ENCODE data around the gene OR6B2. TPM values are rescaled to one million over a fixed set of nuclear protein-coding genes. Genes with fewer than 3 reads are reported as not detected.

The OR6B2 gene
- total and polyA plus RNA-seq, 2 of the 4 experiments (the other 2 are of a cell fraction) = not detected

GRCh38 chr2:240033330-240033678 lies 3.1 kb upstream of the OR6B2 start:
- Histone ChIP-seq H2BK120ac (ENCODE audit: low read depth, low read length) (no peak overlapping the region), H2BK5ac (ENCODE audit: low read depth, low read length, poor library complexity, severe bottlenecking) (no peak overlapping the region), H2BK15ac (ENCODE audit: low read depth, low read length) (no peak overlapping the region), H3K23ac (ENCODE audit: low read depth, low read length) (no peak overlapping the region), H3K79me1 (ENCODE audit: low read depth in 1 of 2, low read length in 2 of 2) (no peaks in the 10 kb centered on the region), H3K36me3 (ENCODE audit: control insufficient read depth, insufficient read depth, low read length) (no peaks in the 10 kb centered on the region), H3K4me2 (ENCODE audit: low read depth, low read length) (no peak overlapping the region), H4K20me1 (ENCODE audit: insufficient read depth, low read length) (no peaks in the 10 kb centered on the region), H2BK20ac (ENCODE audit: low read depth, low read length) (no peak overlapping the region), H3K9me1 (ENCODE audit: insufficient read depth, low read length) (no peaks in the 10 kb centered on the region), H4K8ac (ENCODE audit: low read depth in 2 of 2, low read length in 2 of 2) (no peak overlapping the region), H3K56ac (ENCODE audit: extremely low read depth, insufficient read depth, low read length) (no peak overlapping the region), H4K5ac (ENCODE audit: low read depth, low read length) (no peak overlapping the region), H3K9ac (ENCODE audit: low read depth, low read length) (no peak overlapping the region), H3K14ac (replicated peaks; ENCODE audit: low read depth, low read length) (no peak overlapping the region), H4K91ac (ENCODE audit: insufficient read depth, low read depth, low read length) (no peak overlapping the region), H2AK5ac (ENCODE audit: low read depth, low read length) (no peak overlapping the region), H3K4ac (ENCODE audit: low read depth, low read length) (no peak overlapping the region), H3K18ac (ENCODE audit: low read depth, low read length) (no peak overlapping the region), H3K4me1 (ENCODE audit: control insufficient read depth, insufficient read depth, low read length) (no peaks in the 10 kb centered on the region), H3K27ac (ENCODE audit: insufficient read depth, low read length) (no peak overlapping the region), H3K9me3 (ENCODE audit: control insufficient read depth, insufficient read depth, low read length) (no peaks in the 10 kb centered on the region), H2AK9ac (replicated peaks; ENCODE audit: low read depth, low read length, poor library complexity) (no peak overlapping the region), H3K27me3 (ENCODE audit: control insufficient read depth, insufficient read depth, low read length) (peaks cover 8% of the 10 kb centered on the region; the same call in 1 of the 2 replicates), H3K4me3 (ENCODE audit: insufficient read depth, low read depth, low read length) (no peak overlapping the region), H2AFZ (replicated peaks; ENCODE audit: low read length, poor library complexity) (no peak overlapping the region)
- in situ Hi-C loops (cut with MboI; ENCODE audit: low sequenced_read_pairs) = no loop called here
- TF ChIP-seq MAZ (IDR thresholded peaks at IDR 0.05; ENCODE audit: borderline replicate concordance, low read depth, low read length) = no peak
- TF ChIP-seq RCOR1 (IDR thresholded peaks at IDR 0.05; ENCODE audit: insufficient replicate concordance, low read length) = no peak
- TF ChIP-seq SMC3 (IDR thresholded peaks at IDR 0.05; ENCODE audit: low read depth, low read length) = no peak
- TF ChIP-seq, protein P1, sequence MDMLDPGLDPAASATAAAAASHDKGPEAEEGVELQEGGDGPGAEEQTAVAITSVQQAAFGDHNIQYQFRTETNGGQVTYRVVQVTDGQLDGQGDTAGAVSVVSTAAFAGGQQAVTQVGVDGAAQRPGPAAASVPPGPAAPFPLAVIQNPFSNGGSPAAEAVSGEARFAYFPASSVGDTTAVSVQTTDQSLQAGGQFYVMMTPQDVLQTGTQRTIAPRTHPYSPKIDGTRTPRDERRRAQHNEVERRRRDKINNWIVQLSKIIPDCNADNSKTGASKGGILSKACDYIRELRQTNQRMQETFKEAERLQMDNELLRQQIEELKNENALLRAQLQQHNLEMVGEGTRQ (IDR thresholded peaks at IDR 0.05; ENCODE audit: low read depth, low read length) = no peak
- TF ChIP-seq NFE2L2 (IDR thresholded peaks at IDR 0.05; ENCODE audit: low read depth, low read length) = no peak
- no peak for TF ChIP-seq CTCF (conservative IDR thresholded peaks at IDR 0.05; ENCODE audit: low read depth, low read length)
- TF ChIP-seq, protein P2, sequence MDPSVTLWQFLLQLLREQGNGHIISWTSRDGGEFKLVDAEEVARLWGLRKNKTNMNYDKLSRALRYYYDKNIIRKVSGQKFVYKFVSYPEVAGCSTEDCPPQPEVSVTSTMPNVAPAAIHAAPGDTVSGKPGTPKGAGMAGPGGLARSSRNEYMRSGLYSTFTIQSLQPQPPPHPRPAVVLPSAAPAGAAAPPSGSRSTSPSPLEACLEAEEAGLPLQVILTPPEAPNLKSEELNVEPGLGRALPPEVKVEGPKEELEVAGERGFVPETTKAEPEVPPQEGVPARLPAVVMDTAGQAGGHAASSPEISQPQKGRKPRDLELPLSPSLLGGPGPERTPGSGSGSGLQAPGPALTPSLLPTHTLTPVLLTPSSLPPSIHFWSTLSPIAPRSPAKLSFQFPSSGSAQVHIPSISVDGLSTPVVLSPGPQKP (IDR thresholded peaks at IDR 0.05; ENCODE audit: borderline replicate concordance, low read depth, low read length) = no peak
- no peak for TF ChIP-seq RAD21 (IDR thresholded peaks at IDR 0.05; ENCODE audit: low read length)
- TF ChIP-seq CHD1 (IDR thresholded peaks at IDR 0.05; ENCODE audit: low read depth, low read length) = no peak
- dilution Hi-C loops (cut with HindIII; ENCODE audit: low sequenced_read_pairs, unreplicated experiment) = no loop called here
- BruUV-seq (replicated peaks) = no TSS peak
- WGBS, 2 experiments (ENCODE audit: extremely low coverage in 2 of 2, insufficient read length in 1 of 2) = 54% methylated on average over 3 of the region's 5 CpGs; no CpG with 5 or more reads in 1 of the 2 experiments
- ChIA-PET CTCF (no interaction called here), POLR2A (ENCODE audit: unreplicated experiment) (no interaction called here)
- intact Hi-C loops (cut with micrococcal nuclease) = no loop called here
- ATAC-seq (ENCODE audit: low read depth) = no peak
- no peak for DNase-seq
